Osteoblast (primary cell): ENCODE measurements around the gene PRRT1B. TPM values are rescaled to one million over a fixed set of nuclear protein-coding genes. Genes with fewer than 3 reads are reported as not detected.
A peak's percentile ranks its signal among the peaks of the same experiment; 100 is the strongest.

Experiments
- DNase-seq: peaks from one replicate; pipeline ENCODE4 v3.0.0; 2011; ENCODE audit warnings: low spot score, mixed read lengths; ENCODE audit not compliant: insufficient read length; ENCODE audit errors: missing footprints
- H2AFZ ChIP-seq: 2 replicates; pipeline ENCODE4 v1.6.0; 2011; ENCODE audit warnings: mild to moderate bottlenecking, low read length
- H3K27ac ChIP-seq: 2 replicates; pipeline ENCODE4 v1.5.1; 2011; ENCODE audit warnings: mild to moderate bottlenecking, low read depth, low read length, moderate library complexity
- H3K27me3 ChIP-seq: 2 replicates; pipeline ENCODE4 v1.6.0; 2012; ENCODE audit warnings: mild to moderate bottlenecking, control low read depth, inconsistent platforms, low read length, moderate library complexity; ENCODE audit not compliant: insufficient read depth
- H3K36me3 ChIP-seq: 2 replicates; pipeline ENCODE4 v1.5.1; 2011; ENCODE audit warnings: mild to moderate bottlenecking, low read length, control low read depth, moderate library complexity; ENCODE audit not compliant: insufficient read depth
- H3K4me1 ChIP-seq: 2 replicates; pipeline ENCODE4 v1.5.1; 2011; ENCODE audit warnings: mild to moderate bottlenecking, low read length, control low read depth, moderate library complexity; ENCODE audit not compliant: insufficient read depth
- H3K4me2 ChIP-seq: 2 replicates; pipeline ENCODE4 v1.6.0; 2011; ENCODE audit warnings: mild to moderate bottlenecking, low read length; ENCODE audit not compliant: insufficient read depth
- H3K4me3 ChIP-seq: fragments of 200-600 bp; sonication (generic); 3 replicates; pipeline ENCODE4 v1.5.1; 2012; ENCODE audit warnings: mild to moderate bottlenecking, low read length, inconsistent platforms; ENCODE audit not compliant: insufficient read depth
- H3K79me2 ChIP-seq: 2 replicates; pipeline ENCODE4 v1.6.0; 2012; ENCODE audit warnings: mild to moderate bottlenecking, low read length, control low read depth, inconsistent platforms; ENCODE audit not compliant: insufficient read depth
- H3K9me3 ChIP-seq: 2 replicates; pipeline ENCODE4 v1.5.1; 2011; ENCODE audit warnings: low read depth, low read length, control low read depth
- H4K20me1 ChIP-seq: 2 replicates; pipeline ENCODE4 v1.6.0; 2012; ENCODE audit warnings: mild to moderate bottlenecking, low read length, control low read depth; ENCODE audit not compliant: insufficient read depth
- CTCF ChIP-seq: IDR thresholded peaks from 2 replicates; pipeline ENCODE4 v1.5.1; 2011; ENCODE audit warnings: mild to moderate bottlenecking, low read depth, low read length, moderate library complexity; ENCODE audit errors: extremely low read depth
- total RNA-seq: library from RNA; depleted of rRNA; stranded (reverse); fragments of >200 nt; gene quantifications from 2 replicates; pipeline ENCODE4 v1.2.3, GENCODE V29; 2012

Gene PRRT1B
- total RNA-seq, 1 donor, result not detected

DNA sequence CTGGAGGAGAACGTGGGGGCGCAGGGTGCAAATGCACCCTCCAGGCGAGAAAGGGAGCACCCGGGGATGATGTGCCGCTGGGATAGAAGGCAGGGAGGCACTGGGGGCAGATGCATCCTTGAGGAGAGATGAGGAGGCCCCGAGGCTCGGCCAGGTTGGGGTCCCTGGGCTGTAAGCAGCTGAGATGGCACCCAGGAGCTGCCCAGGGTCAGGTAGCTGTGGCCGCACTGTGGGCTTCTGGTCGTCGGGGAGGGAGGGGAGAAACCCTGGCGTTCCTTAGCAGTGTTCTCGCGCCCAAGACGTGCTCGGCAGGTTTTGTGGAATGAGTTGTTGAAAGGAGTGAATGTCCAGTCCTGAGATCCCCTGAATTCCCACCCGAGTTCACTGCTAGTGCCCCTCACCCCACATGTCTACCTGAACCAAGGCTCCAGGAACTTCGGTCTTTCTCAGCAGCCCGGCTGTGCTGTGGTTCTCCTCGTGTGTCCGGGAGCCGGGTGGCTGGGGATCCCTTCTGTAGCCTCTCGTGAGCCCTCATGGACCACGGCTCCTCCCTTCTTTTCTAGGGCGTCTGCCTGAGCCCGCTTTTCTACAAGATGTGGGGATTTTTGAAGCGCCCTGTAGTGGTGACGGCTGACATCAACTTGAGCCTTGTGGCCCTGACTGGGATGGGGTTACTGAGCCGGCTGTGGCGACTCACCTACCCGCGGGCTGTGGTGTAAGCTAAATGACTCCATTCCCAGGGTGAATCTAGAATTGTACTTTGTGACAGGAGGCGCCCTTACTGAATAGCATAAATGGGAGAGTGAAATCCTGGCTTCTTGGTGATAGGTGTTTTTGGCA lies 41.5 kb upstream of the PRRT1B start:
- Histone ChIP-seq H4K20me1 (peaks cover 13% of the 10 kb centered on the region), H3K36me3 (peaks cover 26% of the 10 kb centered on the region), H2AFZ (peak overlapping the region; percentile 67), H3K79me2 (peaks cover 38% of the 10 kb centered on the region), H3K27ac (peak overlapping the region; percentile 31), H3K4me1 (peaks cover 15% of the 10 kb centered on the region), H3K4me2 (peak overlapping the region; percentile 82), H3K9me3 (no peaks in the 10 kb centered on the region), H3K27me3 (no peaks in the 10 kb centered on the region), H3K4me3 (peak overlapping the region; percentile 81)
- no peak for TF ChIP-seq CTCF
- peak; percentile 92 for DNase-seq

- peaks cover 38% of the 10 kb centered on the region for H3K79me2 ChIP-seq
- no peak overlapping the region for H2AFZ ChIP-seq
Measured at GRCh38 chr9:131505012-131505411, 40.3 kb upstream of the PRRT1B start.

GRCh38 chr9:131511416-131511815 lies 33.9 kb upstream of the PRRT1B start:
- no peak overlapping the region for H2AFZ ChIP-seq
- DNase-seq, result no peak
- H3K4me3 ChIP-seq, result no peak overlapping the region
- H3K4me2 ChIP-seq, result no peak overlapping the region
- peaks cover 10% of the 10 kb centered on the region for H3K79me2 ChIP-seq
- TF ChIP-seq CTCF, result no peak
- H3K4me1 ChIP-seq, result no peaks in the 10 kb centered on the region
- peaks cover 66% of the 10 kb centered on the region for H3K36me3 ChIP-seq
- no peaks in the 10 kb centered on the region for H3K9me3 ChIP-seq
- no peak overlapping the region for H3K27ac ChIP-seq
- no peaks in the 10 kb centered on the region for H4K20me1 ChIP-seq
- no peaks in the 10 kb centered on the region for H3K27me3 ChIP-seq

More at GRCh38 chr9:131505012-131505411, 40.3 kb upstream of the PRRT1B start:
- TF ChIP-seq CTCF, result no peak
- Histone ChIP-seq H3K27me3 (no peaks in the 10 kb centered on the region), H3K4me1 (peaks cover 15% of the 10 kb centered on the region), H3K9me3 (no peaks in the 10 kb centered on the region), H3K27ac (no peak overlapping the region), H3K4me2 (no peak overlapping the region), H4K20me1 (peaks cover 10% of the 10 kb centered on the region), H3K36me3 (peaks cover 22% of the 10 kb centered on the region), H3K4me3 (no peak overlapping the region)
- no peak for DNase-seq

GRCh38 chr9:131511880-131512279 lies 33.4 kb upstream of the PRRT1B start:
- DNase-seq, result no peak
- no peaks in the 10 kb centered on the region for H3K27me3 ChIP-seq
- no peaks in the 10 kb centered on the region for H3K4me1 ChIP-seq
- H3K4me3 ChIP-seq, result no peak overlapping the region
- H3K79me2 ChIP-seq, result peaks cover 8% of the 10 kb centered on the region
- no peak overlapping the region for H3K27ac ChIP-seq
- no peak overlapping the region for H2AFZ ChIP-seq
- no peaks in the 10 kb centered on the region for H4K20me1 ChIP-seq
- no peaks in the 10 kb centered on the region for H3K9me3 ChIP-seq
- peaks cover 71% of the 10 kb centered on the region for H3K36me3 ChIP-seq
- no peak for TF ChIP-seq CTCF
- H3K4me2 ChIP-seq, result no peak overlapping the region
